Ammon's horn (tissue), 1 donor: ENCODE measurements around the gene MYCN.
"Not testable (repeated sequence)": the region's sequence is repeated elsewhere in the genome, so short reads cannot be mapped to it uniquely, and the experiment has no call there.

Experiments used
- DNase-seq: peaks from one replicate; pipeline ENCODE4 v3.0.0-alpha.2; 2016; ENCODE audit warnings: low spot score

Gene MYCN

GRCh38 chr2:15939854-15940660, at the start of gene MYCN:
Gene MYCN, plus strand, starts transcription at chr2:15940550. Its CDS starts 1,515 bp downstream, at chr2:15942065.
- peak; percentile 86 for DNase-seq

- no peak for DNase-seq
Observed at GRCh38 chr2:15890936-15891905, 49.1 kb upstream of the MYCN start.

- DNase-seq: no peak
Observed at GRCh38 chr2:15892151-15892880, 48.0 kb upstream of the MYCN start.

GRCh38 chr2:15893085-15893484, 47.3 kb upstream of the MYCN start:
- DNase-seq: no peak

GRCh38 chr2:15893689-15894480, 46.5 kb upstream of the MYCN start:
- DNase-seq: no peak

- no peak for DNase-seq
Observed at GRCh38 chr2:15894481-15895144, 45.7 kb upstream of the MYCN start.

- no peak for DNase-seq
Observed at GRCh38 chr2:15895615-15896469, 44.5 kb upstream of the MYCN start.

GRCh38 chr2:15896859-15897258, 43.5 kb upstream of the MYCN start:
- no peak for DNase-seq

GRCh38 chr2:15897431-15898098, 42.8 kb upstream of the MYCN start:
- no peak for DNase-seq

- no peak for DNase-seq
Observed at GRCh38 chr2:15899327-15899612, 41.1 kb upstream of the MYCN start.

GRCh38 chr2:15899751-15900493, 40.4 kb upstream of the MYCN start:
- DNase-seq: no peak

- no peak for DNase-seq
Observed at GRCh38 chr2:15901095-15901807, 39.1 kb upstream of the MYCN start.

- DNase-seq: no peak
Observed at GRCh38 chr2:15901808-15902130, 38.6 kb upstream of the MYCN start.

GRCh38 chr2:15903910-15904309, 36.4 kb upstream of the MYCN start:
- DNase-seq: not testable (repeated sequence)

- no peak for DNase-seq
Observed at GRCh38 chr2:15905267-15905645, 35.1 kb upstream of the MYCN start.

- no peak for DNase-seq
Observed at GRCh38 chr2:15905986-15906491, 34.3 kb upstream of the MYCN start.

GRCh38 chr2:15906778-15907177, 33.6 kb upstream of the MYCN start:
- no peak for DNase-seq
